ENCODE data around the gene CDK5RAP3. TPM values are rescaled to one million over a fixed set of nuclear protein-coding genes. Genes with fewer than 3 reads are reported as not detected.

CDK5RAP3 gene
- polyA plus RNA-seq, 1 donor from 2014 or later = 343 TPM

DNA sequence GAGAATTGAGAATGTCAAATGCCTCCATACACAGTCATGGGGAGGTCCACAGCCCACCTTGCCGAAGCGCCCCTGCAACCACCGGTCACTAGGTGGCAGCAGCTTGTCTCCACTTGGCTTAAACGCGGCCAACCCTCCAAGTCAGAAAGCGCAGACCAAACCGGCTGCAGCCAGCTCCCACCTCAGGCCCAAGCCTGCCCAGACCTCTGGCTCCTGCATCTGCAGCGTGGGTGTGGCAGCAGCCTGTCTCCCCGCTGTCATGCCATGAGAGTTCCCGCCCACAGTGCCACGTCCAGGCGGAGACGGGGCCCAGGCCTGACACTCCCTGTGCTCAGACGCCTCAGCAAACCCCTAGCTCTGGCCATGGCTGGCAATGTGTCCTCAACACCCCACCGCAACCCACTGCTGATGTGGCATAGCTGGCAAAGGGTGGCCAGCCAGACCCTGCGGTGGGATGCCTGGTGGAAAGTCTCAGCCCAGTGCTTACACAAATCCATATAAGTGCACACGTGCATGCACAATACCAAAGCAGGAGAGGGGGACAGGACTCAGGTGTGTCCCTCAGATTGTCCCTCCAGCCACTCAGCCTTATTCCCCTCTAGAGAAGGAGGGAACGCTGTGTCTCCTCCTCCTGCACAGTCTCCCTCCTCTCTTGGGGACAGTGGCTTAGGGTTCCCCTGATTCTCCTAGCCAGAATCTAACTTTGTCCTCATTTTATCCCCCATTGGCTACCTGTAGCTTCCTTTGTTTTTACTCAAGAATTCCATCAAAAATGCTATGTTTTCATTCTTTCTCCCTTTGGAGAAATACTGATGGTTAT is 55.8 kb downstream of the CDK5RAP3 start:
- no peaks in the 10 kb centered on the region for H4K20me1 ChIP-seq (ENCODE audit: insufficient read depth)
- H3K36me3 ChIP-seq (ENCODE audit: insufficient read depth, low read length) = no peaks in the 10 kb centered on the region
- no peaks in the 10 kb centered on the region for H3F3A ChIP-seq (ENCODE audit: insufficient read depth, low read length, poor library complexity, severe bottlenecking)
- H3K79me2 ChIP-seq (replicated peaks; ENCODE audit: insufficient read depth, low read length) = no peaks in the 10 kb centered on the region
- H3K9ac ChIP-seq (ENCODE audit: low read length) = peak overlapping the region; percentile 56
- no peak overlapping the region for H3K4me2 ChIP-seq (ENCODE audit: low read length)
- H3K27me3 ChIP-seq (ENCODE audit: insufficient read depth, low read depth, low read length) = peaks cover 18% of the 10 kb centered on the region
- H2AFZ ChIP-seq (ENCODE audit: low read depth, low read length) = no peak overlapping the region
- no peaks in the 10 kb centered on the region for H3K9me2 ChIP-seq (ENCODE audit: insufficient read depth, low read length)
- H3K27ac ChIP-seq (ENCODE audit: low read length) = no peak overlapping the region
- no peak overlapping the region for H3K4me3 ChIP-seq (ENCODE audit: low read length)
- TF ChIP-seq EP300 (conservative IDR thresholded peaks at IDR 0.05; ENCODE audit: poor library complexity, severe bottlenecking) (no peak), RAD21 (conservative IDR thresholded peaks at IDR 0.05) (peak; percentile 87), POLR2AphosphoS5 (IDR thresholded peaks at IDR 0.05) (peak; percentile 48), SMC3 (conservative IDR thresholded peaks at IDR 0.05; ENCODE audit: poor library complexity) (peak; percentile 95), MXI1 (conservative IDR thresholded peaks at IDR 0.05; ENCODE audit: poor library complexity, severe bottlenecking) (no peak), EZH2 (IDR thresholded peaks at IDR 0.05; ENCODE audit: borderline replicate concordance, insufficient read depth, low read length, poor library complexity, severe bottlenecking) (no peak)
- TF ChIP-seq, protein P1, sequence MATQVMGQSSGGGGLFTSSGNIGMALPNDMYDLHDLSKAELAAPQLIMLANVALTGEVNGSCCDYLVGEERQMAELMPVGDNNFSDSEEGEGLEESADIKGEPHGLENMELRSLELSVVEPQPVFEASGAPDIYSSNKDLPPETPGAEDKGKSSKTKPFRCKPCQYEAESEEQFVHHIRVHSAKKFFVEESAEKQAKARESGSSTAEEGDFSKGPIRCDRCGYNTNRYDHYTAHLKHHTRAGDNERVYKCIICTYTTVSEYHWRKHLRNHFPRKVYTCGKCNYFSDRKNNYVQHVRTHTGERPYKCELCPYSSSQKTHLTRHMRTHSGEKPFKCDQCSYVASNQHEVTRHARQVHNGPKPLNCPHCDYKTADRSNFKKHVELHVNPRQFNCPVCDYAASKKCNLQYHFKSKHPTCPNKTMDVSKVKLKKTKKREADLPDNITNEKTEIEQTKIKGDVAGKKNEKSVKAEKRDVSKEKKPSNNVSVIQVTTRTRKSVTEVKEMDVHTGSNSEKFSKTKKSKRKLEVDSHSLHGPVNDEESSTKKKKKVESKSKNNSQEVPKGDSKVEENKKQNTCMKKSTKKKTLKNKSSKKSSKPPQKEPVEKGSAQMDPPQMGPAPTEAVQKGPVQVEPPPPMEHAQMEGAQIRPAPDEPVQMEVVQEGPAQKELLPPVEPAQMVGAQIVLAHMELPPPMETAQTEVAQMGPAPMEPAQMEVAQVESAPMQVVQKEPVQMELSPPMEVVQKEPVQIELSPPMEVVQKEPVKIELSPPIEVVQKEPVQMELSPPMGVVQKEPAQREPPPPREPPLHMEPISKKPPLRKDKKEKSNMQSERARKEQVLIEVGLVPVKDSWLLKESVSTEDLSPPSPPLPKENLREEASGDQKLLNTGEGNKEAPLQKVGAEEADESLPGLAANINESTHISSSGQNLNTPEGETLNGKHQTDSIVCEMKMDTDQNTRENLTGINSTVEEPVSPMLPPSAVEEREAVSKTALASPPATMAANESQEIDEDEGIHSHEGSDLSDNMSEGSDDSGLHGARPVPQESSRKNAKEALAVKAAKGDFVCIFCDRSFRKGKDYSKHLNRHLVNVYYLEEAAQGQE (IDR thresholded peaks at IDR 0.05; ENCODE audit: borderline replicate concordance) = no peak
- TF ChIP-seq, protein P2, sequence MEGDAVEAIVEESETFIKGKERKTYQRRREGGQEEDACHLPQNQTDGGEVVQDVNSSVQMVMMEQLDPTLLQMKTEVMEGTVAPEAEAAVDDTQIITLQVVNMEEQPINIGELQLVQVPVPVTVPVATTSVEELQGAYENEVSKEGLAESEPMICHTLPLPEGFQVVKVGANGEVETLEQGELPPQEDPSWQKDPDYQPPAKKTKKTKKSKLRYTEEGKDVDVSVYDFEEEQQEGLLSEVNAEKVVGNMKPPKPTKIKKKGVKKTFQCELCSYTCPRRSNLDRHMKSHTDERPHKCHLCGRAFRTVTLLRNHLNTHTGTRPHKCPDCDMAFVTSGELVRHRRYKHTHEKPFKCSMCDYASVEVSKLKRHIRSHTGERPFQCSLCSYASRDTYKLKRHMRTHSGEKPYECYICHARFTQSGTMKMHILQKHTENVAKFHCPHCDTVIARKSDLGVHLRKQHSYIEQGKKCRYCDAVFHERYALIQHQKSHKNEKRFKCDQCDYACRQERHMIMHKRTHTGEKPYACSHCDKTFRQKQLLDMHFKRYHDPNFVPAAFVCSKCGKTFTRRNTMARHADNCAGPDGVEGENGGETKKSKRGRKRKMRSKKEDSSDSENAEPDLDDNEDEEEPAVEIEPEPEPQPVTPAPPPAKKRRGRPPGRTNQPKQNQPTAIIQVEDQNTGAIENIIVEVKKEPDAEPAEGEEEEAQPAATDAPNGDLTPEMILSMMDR (IDR thresholded peaks at IDR 0.05; ENCODE audit: poor library complexity, severe bottlenecking) = peak; percentile 93
- no peaks in the 10 kb centered on the region for H3K9me3 ChIP-seq (ENCODE audit: low read length)

DNA sequence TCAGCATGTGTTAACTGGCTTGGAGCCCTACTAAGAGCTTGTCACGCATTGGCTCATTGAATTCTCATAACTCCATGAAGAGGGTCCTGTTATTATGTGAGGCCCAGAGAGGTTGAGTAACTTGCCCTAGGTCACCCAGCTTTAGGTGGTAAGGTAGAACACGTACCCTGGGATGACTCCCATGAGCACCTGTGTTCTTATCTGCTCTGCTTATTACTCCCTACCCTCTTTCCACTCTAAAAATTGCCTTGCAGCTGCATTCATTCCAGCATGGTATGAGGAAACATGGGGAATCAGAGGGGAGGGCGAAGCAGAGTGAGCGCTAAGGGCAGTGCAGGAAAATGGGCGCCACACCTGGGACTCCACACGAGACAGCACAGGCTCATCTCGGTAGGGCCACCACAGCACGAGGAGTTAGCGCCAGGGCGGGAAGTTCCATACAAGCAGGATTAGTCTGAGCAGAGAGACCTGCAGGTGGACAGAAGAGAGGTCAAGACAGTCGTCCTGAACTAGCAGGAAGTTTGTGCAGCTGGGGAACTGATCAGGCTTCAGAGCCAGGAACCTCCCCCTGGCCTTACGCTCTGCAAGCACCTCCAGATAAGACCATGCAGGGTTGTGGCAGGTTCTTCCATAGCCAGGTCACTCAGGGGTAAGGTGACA is 56.5 kb downstream of the CDK5RAP3 start:
- no peak overlapping the region for H3K4me2 ChIP-seq (ENCODE audit: low read length)
- no peak overlapping the region for H2AFZ ChIP-seq (ENCODE audit: low read depth, low read length)
- H3K4me3 ChIP-seq (ENCODE audit: low read length) = no peak overlapping the region
- no peaks in the 10 kb centered on the region for H3K9me3 ChIP-seq (ENCODE audit: low read length)
- no peak for TF ChIP-seq RAD21 (conservative IDR thresholded peaks at IDR 0.05)
- no peak for TF ChIP-seq MXI1 (conservative IDR thresholded peaks at IDR 0.05; ENCODE audit: poor library complexity, severe bottlenecking)
- no peak for TF ChIP-seq EZH2 (IDR thresholded peaks at IDR 0.05; ENCODE audit: borderline replicate concordance, insufficient read depth, low read length, poor library complexity, severe bottlenecking)
- no peak for TF ChIP-seq EP300 (conservative IDR thresholded peaks at IDR 0.05; ENCODE audit: poor library complexity, severe bottlenecking)
- TF ChIP-seq, protein P2 (IDR thresholded peaks at IDR 0.05; ENCODE audit: poor library complexity, severe bottlenecking) = no peak
- TF ChIP-seq SMC3 (conservative IDR thresholded peaks at IDR 0.05; ENCODE audit: poor library complexity) = no peak
- TF ChIP-seq TAF1 (IDR thresholded peaks at IDR 0.05; ENCODE audit: low read depth) = no peak
- TF ChIP-seq POLR2AphosphoS5 (IDR thresholded peaks at IDR 0.05) = no peak
- TF ChIP-seq, protein P1 (IDR thresholded peaks at IDR 0.05; ENCODE audit: borderline replicate concordance) = no peak
- H3K27ac ChIP-seq (ENCODE audit: low read length) = no peak overlapping the region
- no peaks in the 10 kb centered on the region for H4K20me1 ChIP-seq (ENCODE audit: insufficient read depth)
- H3K9me2 ChIP-seq (ENCODE audit: insufficient read depth, low read length) = no peaks in the 10 kb centered on the region
- no peaks in the 10 kb centered on the region for H3K79me2 ChIP-seq (replicated peaks; ENCODE audit: insufficient read depth, low read length)
- H3K9ac ChIP-seq (ENCODE audit: low read length) = no peak overlapping the region
- H3K27me3 ChIP-seq (ENCODE audit: insufficient read depth, low read depth, low read length) = peaks cover 18% of the 10 kb centered on the region
- H3K36me3 ChIP-seq (ENCODE audit: insufficient read depth, low read length) = no peaks in the 10 kb centered on the region
- H3F3A ChIP-seq (ENCODE audit: insufficient read depth, low read length, poor library complexity, severe bottlenecking) = no peaks in the 10 kb centered on the region
